ENCODE measurements around the gene KCNJ2.

DNA sequence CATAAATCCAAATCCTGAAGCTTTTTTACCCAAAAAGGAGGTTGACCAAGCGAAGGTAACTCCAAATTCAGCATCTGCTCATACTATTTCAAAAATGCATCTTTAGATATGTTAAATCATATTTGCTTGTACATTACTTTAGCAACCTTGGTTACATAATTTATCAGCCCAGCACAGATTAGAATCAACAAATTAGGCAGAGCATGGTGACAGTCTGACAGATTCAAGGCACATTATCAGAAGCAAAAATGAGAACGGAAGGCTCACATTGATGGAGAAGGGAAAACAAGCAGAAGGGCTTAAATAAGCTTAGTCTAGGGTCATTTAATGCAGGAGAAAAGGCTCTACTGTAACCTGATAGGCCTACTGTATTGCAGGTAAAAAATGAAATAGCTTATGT lies 3.9 kb upstream of the KCNJ2 start:
- TF ChIP-seq, protein P1, sequence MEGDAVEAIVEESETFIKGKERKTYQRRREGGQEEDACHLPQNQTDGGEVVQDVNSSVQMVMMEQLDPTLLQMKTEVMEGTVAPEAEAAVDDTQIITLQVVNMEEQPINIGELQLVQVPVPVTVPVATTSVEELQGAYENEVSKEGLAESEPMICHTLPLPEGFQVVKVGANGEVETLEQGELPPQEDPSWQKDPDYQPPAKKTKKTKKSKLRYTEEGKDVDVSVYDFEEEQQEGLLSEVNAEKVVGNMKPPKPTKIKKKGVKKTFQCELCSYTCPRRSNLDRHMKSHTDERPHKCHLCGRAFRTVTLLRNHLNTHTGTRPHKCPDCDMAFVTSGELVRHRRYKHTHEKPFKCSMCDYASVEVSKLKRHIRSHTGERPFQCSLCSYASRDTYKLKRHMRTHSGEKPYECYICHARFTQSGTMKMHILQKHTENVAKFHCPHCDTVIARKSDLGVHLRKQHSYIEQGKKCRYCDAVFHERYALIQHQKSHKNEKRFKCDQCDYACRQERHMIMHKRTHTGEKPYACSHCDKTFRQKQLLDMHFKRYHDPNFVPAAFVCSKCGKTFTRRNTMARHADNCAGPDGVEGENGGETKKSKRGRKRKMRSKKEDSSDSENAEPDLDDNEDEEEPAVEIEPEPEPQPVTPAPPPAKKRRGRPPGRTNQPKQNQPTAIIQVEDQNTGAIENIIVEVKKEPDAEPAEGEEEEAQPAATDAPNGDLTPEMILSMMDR (IDR thresholded peaks at IDR 0.05; ENCODE audit: low read depth, low read length, poor library complexity, severe bottlenecking), result no peak
- no peak for TF ChIP-seq EZH2phosphoT487 (IDR thresholded peaks at IDR 0.05; ENCODE audit: borderline replicate concordance, low read length)

Measured in DOHH2 (cell line).